NCI-H69 (cell line): ENCODE measurements around the gene PLA2G15.

Experiments used
- DNase-seq: peaks from one replicate; lab custom pipeline; 2025; lab: John Stamatoyannopoulos, UW

The PLA2G15 gene

GRCh38 chr16:68253721-68254120 is 8.5 kb downstream of the PLA2G15 start:
- DNase-seq: no peak

GRCh38 chr16:68255712-68256111 is 10.5 kb downstream of the PLA2G15 start:
- DNase-seq: no peak

- DNase-seq: peak; percentile 29
Measured at GRCh38 chr16:68257251-68257905, 12.2 kb downstream of the PLA2G15 start.

- no peak for DNase-seq
Measured at GRCh38 chr16:68257906-68258800, 13.0 kb downstream of the PLA2G15 start.

GRCh38 chr16:68259007-68259825 is 14.0 kb downstream of the PLA2G15 start:
- no peak for DNase-seq

GRCh38 chr16:68263559-68264127 is 18.5 kb downstream of the PLA2G15 start:
- no peak for DNase-seq

GRCh38 chr16:68264128-68265077 is 19.2 kb downstream of the PLA2G15 start, which contains the start of gene SLC7A6:
SLC7A6 (plus strand) TSS chr16:68264526; CDS start chr16:68274727, 10,201 bp downstream.
- peak; percentile 68 for DNase-seq

GRCh38 chr16:68265078-68265920 is 20.1 kb downstream of the PLA2G15 start:
- DNase-seq: peak; percentile 55

- peak; percentile 63 for DNase-seq
Measured at GRCh38 chr16:68267612-68268405, 22.6 kb downstream of the PLA2G15 start.

- DNase-seq: no peak
Measured at GRCh38 chr16:68269793-68270192, 24.6 kb downstream of the PLA2G15 start.

GRCh38 chr16:68270353-68270752 is 25.2 kb downstream of the PLA2G15 start:
- DNase-seq: no peak

GRCh38 chr16:68272507-68273209 is 27.5 kb downstream of the PLA2G15 start:
- DNase-seq: peak; percentile 84

GRCh38 chr16:68273459-68273858 is 28.3 kb downstream of the PLA2G15 start:
- DNase-seq: no peak

- DNase-seq: no peak
Measured at GRCh38 chr16:68273896-68274295, 28.7 kb downstream of the PLA2G15 start.

GRCh38 chr16:68274441-68274840 is 29.3 kb downstream of the PLA2G15 start:
- DNase-seq: peak; percentile 18

- DNase-seq: peak; percentile 71
Measured at GRCh38 chr16:68275611-68276191, 30.5 kb downstream of the PLA2G15 start.

GRCh38 chr16:68276223-68276622 is 31.1 kb downstream of the PLA2G15 start:
- DNase-seq: no peak
